ENCODE measurements around the gene LACRT.

DNA sequence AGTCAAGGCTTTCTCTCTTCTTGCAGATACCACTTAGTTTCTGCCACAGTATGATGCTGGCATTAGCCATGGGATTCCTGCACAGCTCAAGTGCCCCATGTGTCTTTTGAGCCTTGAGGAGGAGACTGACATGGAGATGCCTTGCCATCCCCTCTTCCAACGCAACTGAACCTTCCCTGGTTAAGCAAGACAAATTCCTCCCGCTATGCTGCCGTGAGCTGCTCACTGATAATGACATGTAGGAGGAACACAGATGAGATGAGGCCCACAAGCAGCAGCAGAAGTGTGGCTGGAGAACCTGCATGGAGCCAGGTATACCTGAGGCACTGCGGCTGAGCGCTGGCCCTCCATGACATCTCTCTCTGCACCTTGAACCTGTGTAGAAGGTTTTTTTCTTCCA lies 30.8 kb downstream of the LACRT start:
- TF ChIP-seq ZNF510 (CRISPR knock-in tag; IDR thresholded peaks at IDR 0.05; ENCODE audit: low read depth) (no peak), ADNP (CRISPR knock-in tag; IDR thresholded peaks at IDR 0.05) (no peak), ZNF180 (CRISPR knock-in tag; IDR thresholded peaks at IDR 0.05; ENCODE audit: borderline replicate concordance, low read depth) (no peak), ZZZ3 (CRISPR knock-in tag; IDR thresholded peaks at IDR 0.05; ENCODE audit: borderline replicate concordance) (no peak), TAF1 (CRISPR knock-in tag; IDR thresholded peaks at IDR 0.05) (no peak), RELA (CRISPR knock-in tag; IDR thresholded peaks at IDR 0.05) (no peak), POLR2AphosphoS5 (IDR thresholded peaks at IDR 0.05; ENCODE audit: low read depth, low read length) (no peak), TBX2 (CRISPR knock-in tag; IDR thresholded peaks at IDR 0.05; ENCODE audit: borderline replicate concordance) (no peak), MXD4 (CRISPR knock-in tag; IDR thresholded peaks at IDR 0.05) (no peak)
- TF ChIP-seq, protein P1, sequence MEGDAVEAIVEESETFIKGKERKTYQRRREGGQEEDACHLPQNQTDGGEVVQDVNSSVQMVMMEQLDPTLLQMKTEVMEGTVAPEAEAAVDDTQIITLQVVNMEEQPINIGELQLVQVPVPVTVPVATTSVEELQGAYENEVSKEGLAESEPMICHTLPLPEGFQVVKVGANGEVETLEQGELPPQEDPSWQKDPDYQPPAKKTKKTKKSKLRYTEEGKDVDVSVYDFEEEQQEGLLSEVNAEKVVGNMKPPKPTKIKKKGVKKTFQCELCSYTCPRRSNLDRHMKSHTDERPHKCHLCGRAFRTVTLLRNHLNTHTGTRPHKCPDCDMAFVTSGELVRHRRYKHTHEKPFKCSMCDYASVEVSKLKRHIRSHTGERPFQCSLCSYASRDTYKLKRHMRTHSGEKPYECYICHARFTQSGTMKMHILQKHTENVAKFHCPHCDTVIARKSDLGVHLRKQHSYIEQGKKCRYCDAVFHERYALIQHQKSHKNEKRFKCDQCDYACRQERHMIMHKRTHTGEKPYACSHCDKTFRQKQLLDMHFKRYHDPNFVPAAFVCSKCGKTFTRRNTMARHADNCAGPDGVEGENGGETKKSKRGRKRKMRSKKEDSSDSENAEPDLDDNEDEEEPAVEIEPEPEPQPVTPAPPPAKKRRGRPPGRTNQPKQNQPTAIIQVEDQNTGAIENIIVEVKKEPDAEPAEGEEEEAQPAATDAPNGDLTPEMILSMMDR (CRISPR knock-in tag; IDR thresholded peaks at IDR 0.05) = no peak
